Adipose tissue (tissue), 3 donors: Measurements from ENCODE around the gene RAD1. TPM values are rescaled to one million over a fixed set of nuclear protein-coding genes. Genes with fewer than 3 reads are reported as not detected.
"Not testable (repeated sequence)": the region's sequence is repeated elsewhere in the genome, so short reads cannot be mapped to it uniquely, and the experiment has no call there.

Source experiments
- H3K27ac ChIP-seq: one replicate; pipeline ENCODE4 v1.5.1; 2013; ENCODE audit warnings: low read depth, low read length
- WGBS, 3 donors: extraction: QIAGEN DNeasy Blood & Tissue Kit; methylation state at CpG; one replicate each; pipeline ENCODE4 v1.1.7; 2013; 5-methylcytosine and 5-hydroxymethylcytosine counted together
- polyA plus RNA-seq, 3 donors: library from polyadenylated mRNA; stranded (reverse); fragments of 200-250 nt; gene quantifications; one replicate each; pipeline ENCODE4 v1.2.3, GENCODE V29; 2013
- donor health status: healthy with polysubstance abuse.
- donor health status: Bipolar disorder and iron deficiency.
- donor health status: healthy.

Gene RAD1
- polyA plus RNA-seq, 3 donors = 6.3 to 15.7 (median 12.0) TPM

DNA sequence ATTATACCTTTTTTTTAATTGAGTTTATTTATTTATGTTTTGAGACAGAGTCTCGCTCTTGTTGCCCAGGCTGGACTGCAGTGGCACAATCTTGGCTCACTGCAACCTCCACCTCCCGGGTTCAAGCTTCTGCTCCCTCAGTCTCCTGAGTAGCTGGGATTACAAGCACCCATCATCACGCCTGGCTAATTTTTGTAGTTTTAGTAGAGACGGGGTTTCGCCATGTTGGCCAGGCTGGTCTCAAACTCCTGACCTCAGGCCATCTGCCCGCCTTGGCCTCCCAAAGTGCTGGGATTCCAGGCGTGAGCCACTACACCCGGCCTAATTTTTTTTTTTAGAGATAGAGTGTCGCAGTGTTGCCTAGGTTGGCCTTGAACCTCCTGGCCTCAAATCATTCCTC is 8.0 kb upstream of the RAD1 start:
- WGBS, 3 donors = 81 to 96% (median 95%) methylated on average over 9 of the region's 9 CpGs
- H3K27ac ChIP-seq = not testable (repeated sequence)

DNA sequence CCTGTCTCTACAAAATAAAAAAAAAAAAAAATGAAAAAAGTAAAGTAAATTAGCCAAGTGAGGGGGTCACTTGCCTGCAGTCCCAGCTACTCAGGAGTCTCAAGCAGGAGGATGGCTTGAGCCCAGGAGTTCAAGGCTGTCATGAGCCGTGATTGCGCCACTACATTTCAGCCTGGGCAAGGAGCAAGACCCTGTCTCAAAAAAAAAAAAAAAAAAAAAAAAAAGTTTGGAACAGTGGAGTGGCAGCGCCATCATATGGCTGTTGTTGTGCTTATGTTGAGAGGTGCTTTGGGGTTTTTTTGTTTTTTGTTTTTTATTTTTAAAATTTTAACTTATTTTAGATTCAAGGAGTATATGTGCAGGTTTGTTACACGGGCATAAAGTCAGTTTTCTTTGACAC is 3.8 kb upstream of the RAD1 start:
- WGBS, 3 donors = 81 to 90% (median 90%) methylated on average over 4 of the region's 4 CpGs
- H3K27ac ChIP-seq = no peak overlapping the region

DNA sequence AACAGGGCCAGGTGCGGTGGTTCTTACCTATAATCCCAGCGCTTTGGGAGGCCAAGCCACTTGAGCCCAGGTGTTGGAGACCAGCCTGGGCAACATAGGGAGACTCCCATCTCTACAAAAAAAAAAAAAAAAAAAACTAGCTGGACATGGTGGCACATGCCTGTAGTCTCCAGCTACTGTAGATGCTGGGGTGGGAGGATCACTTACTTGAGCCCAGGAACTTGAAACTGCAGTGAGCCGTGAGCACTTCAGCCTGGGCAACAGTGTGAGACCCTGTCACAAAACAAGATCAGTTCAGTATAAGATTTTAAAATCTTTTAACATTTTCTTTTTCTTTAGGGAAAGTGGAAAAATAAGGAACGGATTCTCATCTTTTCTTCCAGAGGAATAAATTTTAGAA is 2.7 kb upstream of the RAD1 start:
- no peak overlapping the region for H3K27ac ChIP-seq
- 82 to 89% (median 86%) methylated on average over 4 of the region's 4 CpGs for WGBS, 3 donors

DNA sequence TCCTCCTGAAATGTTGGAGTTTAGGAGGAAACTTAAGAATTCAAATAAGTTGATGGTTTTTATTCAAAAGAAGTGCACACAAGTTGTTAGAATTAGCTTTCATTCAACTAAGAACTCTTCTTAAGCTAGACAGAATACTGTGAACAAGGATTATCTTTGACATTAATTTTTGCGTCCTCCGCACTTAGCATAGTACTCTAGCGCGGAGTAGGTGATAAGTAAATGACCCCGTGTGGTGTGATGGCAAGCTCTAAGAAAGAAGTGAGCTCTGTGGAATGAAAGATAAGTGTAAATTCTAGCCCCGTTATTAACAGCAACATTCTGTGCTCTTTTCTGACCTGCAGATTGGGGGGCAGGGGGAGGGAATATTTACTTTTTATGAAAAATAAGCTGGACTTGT is 1.2 kb upstream of the RAD1 start:
- no peak overlapping the region for H3K27ac ChIP-seq
- 11 to 30% (median 28%) methylated on average over 6 of the region's 6 CpGs for WGBS, 3 donors

DNA sequence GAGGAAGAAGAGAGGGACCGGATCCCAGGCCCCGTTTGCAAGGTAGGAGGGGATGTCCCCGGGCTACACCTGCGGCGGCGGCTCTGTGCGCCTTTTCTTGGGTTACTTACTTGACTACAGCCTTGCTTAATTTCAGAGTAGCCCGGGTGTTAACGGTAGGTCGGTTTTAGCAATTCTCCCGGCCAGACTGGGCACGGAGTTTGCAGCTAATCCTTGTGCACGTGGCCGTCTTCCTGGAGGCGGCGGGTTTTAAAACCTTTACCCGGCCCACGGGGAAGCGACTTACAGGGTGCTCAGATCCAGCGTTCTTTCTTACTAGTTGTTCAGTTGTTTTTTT is 520 bp upstream of the RAD1 start:
- H3K27ac ChIP-seq = no peak overlapping the region
- 0 to 1% (median 0%) methylated on average over 20 of the region's 20 CpGs for WGBS, 3 donors

DNA sequence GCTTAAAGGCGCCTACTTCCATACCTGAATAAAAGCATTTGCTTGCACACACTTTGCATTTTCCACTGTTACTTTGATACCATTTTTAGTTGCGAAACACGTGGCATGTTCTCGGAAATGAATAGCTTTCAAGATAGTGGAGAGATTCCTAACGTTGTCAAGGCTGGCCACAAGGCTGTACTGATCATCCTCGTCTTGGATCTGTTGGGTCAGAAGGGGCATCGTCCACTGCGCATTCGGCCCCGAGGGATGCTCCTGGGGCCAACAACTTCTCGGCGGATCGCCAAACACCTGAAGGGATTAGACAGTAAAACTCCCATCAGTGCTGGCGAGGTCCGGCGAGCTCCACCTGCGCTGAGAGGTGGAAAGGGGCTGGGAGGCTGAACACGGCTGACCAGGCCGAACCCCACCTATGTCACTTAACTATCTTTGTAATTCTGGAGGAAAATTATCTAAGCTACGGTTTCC is 599 bp downstream of the RAD1 start:
- 1 to 3% (median 2%) methylated on average over 20 of the region's 20 CpGs for WGBS, 3 donors

DNA sequence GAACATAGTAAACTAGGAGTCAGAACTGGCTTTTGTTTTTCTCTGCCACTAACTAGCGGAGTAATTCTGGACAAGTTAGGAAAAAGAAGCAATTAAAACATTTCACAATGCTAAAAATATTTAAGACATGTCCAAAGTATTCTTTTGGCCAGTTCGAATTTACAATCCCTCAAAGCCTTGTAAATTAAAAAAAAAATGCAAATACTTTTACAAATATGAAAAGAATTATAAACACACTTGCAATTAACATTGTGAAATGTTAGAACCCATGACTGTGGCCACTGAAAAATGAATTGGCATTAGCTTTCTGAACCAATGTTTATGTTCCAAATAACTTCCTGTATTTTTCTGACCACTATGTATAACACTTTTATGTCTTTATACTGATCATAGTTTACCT is 2.2 kb downstream of the RAD1 start:
- H3K27ac ChIP-seq = no peak overlapping the region
- 63 to 88% (median 75%) methylated on average over 2 of the region's 2 CpGs for WGBS, 3 donors

More for the DNA sequence above, 599 bp downstream of the RAD1 start:
- H3K27ac ChIP-seq = no peak overlapping the region

DNA sequence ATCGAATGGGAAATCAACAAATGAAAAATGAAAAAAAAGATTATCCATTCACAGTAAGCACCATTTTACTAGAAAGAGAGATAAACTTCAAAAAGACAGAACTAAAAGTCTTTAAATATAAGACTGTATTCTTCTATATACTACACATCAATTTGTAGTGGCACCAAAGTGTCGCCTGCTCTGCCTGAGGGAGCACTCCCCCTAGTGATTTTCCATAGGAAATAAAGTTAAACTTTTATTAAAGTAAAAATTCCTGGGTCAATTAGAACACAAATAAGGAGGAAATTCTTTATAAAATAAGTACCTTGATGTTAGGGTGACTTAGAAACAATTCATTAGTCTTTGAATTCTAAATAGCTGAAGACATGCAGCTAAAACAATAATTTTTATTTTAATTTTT is 9.7 kb downstream of the RAD1 start:
- H3K27ac ChIP-seq = no peak overlapping the region
- WGBS, 3 donors = 83 to 89% (median 87%) methylated on average over 2 of the region's 2 CpGs

DNA sequence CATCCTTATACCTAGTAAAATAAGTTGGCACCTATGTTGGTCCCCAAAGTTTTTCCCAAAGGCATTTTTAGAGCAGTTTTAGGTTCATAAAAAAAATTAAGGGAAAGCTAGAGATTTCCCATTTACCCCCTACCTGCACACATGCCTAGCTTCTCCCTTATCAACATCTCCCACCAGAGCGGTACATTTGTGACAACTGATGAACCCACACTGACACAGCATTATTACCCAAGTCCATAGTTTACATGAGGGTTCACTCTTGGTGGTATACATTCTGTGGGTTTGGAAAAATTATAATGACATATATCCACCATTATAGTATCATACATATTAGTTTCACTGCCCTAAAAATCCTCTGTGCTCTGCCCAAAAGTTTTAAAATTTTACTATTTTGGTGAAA is 12.0 kb downstream of the RAD1 start:
- H3K27ac ChIP-seq = no peak overlapping the region
- WGBS, 3 donors = 61 to 100% (median 66%) methylated on average over 1 of the region's 1 CpG

DNA sequence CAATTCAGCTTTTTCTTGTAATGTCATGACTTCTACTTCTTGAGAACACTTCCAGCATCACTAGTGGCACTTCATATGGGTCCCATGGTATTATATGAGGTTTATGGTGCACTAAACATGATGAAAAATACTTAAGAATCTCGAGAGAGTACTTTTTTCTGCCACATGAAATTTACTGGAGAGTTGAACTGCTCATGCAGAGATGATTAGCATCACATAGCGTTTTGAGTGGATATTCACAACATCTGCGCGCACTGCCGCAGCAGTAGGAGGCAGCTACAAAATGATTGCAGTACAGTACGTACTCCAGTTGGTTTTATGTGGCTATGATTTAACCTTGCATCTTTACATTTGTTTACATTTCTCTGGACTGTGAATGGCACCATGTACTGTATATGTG is 14.7 kb downstream of the RAD1 start:
- H3K27ac ChIP-seq = no peak overlapping the region
- 91 to 94% (median 94%) methylated on average over 6 of the region's 6 CpGs for WGBS, 3 donors

DNA sequence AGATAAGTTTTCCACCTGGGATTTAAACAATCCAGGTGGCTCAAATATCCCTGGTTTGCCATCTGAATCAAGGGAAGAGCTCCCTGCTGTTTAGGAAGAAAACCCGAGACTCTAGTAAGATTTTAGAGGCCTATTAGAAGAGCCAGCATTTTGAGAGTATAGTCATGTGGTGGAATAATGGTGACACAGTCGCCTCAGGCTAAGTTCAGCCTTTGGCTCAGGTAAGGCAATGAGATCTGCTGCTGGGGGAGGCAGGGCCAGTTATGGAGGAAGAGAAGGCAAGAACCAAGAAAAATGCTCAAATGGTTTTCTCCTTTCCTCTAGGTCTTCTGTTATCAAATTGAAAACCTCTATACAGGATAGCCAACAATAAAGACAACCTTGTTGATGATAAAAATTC is 16.2 kb downstream of the RAD1 start:
- no peak overlapping the region for H3K27ac ChIP-seq
- WGBS, 3 donors = 84 to 94% (median 92%) methylated on average over 2 of the region's 2 CpGs

DNA sequence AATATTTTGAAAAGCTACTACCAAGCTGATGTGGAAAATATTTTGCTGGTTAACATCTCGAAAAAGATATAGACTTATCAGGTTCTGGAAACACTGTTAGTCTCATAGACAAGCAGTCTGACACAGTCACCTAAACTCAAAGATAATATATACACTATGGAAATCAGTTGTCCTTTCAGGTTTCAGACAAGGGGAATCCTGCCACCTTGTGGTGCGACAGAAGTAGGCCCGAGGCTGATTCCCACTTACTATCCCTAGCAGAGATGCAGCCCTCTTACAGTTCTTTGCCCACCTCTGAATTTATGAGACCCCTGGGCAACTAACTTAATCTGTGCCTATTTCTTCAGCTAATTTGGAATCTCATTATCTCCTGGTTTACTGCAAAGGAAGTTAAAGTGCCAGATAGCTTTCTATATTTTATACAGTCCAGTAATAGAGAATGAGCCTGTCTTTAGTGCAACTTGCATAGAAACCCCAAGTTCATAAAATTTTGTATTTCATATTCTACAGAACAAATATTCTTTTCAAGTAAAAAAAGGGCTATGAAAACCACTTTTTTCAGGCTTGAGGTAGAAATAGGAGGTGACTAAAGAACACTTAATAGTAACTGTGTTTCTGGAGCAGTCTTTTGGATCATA is 16.9 kb downstream of the RAD1 start:
- 2 to 3% (median 2%) methylated on average over 3 of the region's 3 CpGs for WGBS, 3 donors
- no peak overlapping the region for H3K27ac ChIP-seq

DNA sequence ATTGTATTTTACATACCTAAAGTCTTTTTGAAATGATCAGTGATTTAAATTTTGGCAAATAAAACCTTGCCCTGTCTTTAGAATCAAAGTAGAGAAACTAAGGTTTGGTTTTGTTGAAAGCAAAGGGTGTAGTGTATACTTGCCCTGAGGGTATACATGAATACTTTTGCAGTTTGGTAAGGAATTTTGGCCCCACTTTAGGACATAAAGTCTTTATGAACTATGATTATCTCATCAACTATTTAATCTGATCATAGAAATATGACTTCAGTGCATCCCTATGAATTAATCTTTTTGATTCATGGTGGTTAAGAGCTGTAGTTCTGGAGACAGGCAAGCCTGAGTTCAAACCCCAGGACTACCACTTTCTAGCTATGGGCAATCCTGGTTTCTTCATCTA is 17.7 kb downstream of the RAD1 start:
- H3K27ac ChIP-seq = no peak overlapping the region

DNA sequence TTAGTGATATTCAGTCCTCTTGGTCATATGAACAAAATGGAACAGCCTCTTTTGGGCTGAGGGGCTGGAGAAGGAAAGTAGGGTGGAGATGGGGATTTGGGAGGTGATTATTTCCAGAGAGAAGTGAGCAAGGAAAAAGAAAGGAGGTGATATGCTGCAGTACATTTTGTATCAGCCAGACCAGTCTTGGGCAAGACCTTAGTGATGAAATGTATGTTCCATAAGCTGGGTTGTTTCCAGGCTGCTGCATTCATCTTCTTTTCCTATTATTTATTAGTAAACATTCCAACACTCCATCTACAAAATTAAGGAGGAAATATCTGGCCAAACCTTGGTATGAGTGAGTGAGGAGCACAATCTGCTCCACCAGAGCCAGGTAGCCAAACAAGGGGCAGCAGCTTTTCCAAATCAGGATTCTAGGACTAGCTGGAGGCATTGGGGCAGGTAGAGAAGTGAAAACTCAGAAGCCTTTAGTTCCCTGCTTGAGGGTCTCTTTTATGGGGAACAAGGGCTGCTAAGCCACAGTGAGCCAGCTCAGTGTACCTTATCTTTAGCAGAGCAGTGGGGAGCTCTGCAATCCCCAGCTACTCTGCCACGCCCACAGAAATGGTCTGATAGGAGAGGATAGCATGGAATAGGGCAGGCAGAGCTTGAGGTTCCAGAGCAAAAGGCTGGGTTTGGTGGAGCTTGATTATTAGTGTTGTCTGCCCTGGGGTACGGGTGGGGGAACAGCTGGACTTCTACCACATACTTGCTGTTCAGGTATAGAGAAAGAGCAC is 19.5 kb downstream of the RAD1 start:
- no peak overlapping the region for H3K27ac ChIP-seq
- WGBS, 3 donors = 69 to 94% (median 92%) methylated on average over 2 of the region's 2 CpGs

DNA sequence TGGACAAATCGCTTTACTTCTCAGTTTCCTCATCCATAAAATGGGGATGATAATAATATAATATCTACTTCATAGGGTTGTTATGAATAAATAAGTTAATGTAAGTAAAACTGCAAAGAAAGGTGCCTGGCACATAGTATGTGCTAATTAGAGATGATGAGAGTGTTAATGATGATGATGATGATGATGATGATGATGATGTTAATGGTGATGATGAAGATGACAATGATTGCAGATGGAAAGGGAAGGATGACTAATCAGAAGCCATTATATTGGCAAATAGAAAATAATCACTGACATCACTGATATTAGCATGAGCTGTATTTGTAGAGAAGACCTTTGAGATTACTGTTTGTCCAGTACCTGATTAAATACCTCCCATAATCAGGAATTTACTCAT is 20.6 kb downstream of the RAD1 start:
- WGBS, 3 donors = 93 to 100% (median 97%) methylated on average over 1 of the region's 1 CpG
- no peak overlapping the region for H3K27ac ChIP-seq

DNA sequence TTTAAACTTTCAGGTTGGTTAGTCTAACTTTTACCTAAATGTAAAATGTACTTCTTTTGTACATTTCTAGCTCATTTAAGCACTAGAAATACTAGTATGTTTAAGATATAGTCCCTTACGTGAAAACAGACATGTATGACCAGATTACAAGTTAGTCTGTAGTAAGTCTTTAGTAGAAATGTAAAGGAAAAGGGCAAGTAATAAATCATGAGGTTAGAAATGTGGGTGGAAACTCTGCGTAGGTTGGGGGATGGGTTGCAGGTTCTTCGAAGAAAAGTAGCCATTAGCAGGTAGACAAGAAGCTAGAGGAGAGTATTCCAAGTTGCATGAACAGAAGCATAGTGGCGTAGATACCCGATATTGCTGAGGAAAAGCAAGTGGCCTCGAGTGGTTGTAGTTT is 22.9 kb downstream of the RAD1 start:
- no peak overlapping the region for H3K27ac ChIP-seq
- WGBS, 3 donors = 85 to 93% (median 88%) methylated on average over 6 of the region's 6 CpGs

DNA sequence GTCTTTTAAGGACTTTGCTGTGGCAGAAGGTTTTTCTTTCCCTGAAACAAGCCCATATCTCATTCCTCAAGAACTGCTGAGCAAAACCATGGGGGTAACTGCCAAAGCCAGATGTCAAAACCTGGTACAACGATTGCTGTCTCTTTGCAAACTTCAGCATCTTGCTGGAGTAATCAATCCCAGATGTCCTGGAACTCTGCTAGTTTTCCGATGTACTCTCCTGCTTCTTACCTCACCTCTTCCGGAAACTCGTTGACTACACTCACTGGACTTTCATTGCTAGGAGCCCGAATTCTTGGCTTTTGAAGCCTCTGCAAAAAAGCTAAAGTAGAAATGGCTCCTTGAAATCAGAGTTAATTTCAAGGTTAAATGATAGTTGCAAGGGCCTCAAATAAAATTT is 23.3 kb downstream of the RAD1 start:
- 64 to 73% (median 71%) methylated on average over 5 of the region's 5 CpGs for WGBS, 3 donors
- no peak overlapping the region for H3K27ac ChIP-seq

DNA sequence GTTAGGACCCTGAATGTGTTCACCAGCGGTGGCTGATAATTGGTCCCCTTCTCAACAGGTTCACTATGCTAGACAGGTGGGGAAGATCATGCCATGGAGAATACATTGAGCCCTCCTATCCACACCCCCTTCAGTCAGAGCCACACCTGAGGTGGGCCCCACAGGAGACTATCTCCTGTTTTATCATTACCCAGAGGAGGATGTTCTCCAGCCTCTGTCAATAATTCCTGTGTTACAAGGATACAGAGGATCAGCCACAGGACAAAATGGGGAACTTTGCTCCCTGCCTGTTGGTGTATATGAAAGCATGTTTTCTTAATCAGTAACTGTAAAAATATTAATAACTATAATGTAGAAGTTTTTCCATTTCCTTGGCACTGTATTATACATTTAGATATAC is 25.9 kb downstream of the RAD1 start:
- 94 to 100% (median 95%) methylated on average over 1 of the region's 1 CpG for WGBS, 3 donors
- H3K27ac ChIP-seq = no peak overlapping the region

DNA sequence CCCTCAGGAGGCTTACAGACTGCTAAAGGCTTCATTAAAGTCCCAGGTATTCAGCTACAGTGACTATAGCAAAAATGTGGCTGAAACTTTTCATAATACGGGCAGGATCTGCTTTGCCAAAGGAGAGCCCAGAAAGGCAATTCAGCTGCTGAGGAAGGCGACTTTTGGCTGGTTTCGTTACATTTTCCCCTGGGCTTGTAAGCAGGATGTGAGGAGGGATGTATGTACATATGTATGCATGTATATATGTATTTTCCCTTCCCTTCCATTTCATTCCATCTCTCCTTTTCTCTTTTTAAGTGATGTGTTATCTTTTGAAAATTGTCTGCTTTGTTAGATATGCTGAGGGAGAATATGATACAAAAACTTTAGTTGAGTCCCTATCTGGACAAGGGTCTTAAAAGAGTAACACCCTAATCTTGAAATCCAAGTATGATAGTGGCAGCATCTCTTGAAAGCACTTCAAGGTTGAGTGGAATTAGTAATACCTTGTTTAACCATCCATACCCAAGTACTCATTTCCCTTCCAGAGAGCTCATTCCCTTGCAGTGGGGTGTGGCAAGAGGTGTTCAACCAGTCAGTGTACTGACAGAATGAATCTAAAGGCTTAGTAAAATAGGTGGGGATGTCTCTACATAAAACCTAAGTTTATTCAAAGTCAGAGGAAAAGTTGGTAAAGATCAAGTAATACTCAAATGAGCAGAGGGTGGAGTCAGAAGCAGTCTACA is 28.7 kb downstream of the RAD1 start:
- WGBS, 3 donors = 88 to 91% (median 89%) methylated on average over 3 of the region's 3 CpGs
- no peak overlapping the region for H3K27ac ChIP-seq

DNA sequence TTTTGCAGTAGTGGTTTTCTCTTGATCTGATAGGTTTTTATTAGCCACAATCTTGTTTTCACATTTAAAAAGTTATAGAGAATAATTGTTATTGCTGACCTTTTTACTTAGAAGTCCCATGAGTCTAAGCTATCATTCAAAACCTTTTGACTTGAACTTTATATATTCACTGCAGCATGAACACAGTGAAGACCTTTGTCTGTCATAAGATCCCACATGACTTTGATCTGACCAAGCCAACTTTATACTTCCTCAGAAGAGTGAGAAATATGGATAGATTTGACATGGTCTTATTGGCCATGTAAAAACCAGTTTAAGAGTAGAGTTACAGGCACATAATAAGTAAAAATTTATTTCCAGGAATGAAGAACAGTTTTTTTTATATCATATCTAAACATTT is 34.1 kb downstream of the RAD1 start:
- no peak overlapping the region for H3K27ac ChIP-seq
